HG02973 (cell line): ENCODE results near the gene AGPAT3.

Source experiments
- ATAC-seq: cut with Tn5 transposase; IDR thresholded peaks from one replicate; pipeline ENCODE4 v1.9.1; 2021; ENCODE audit warnings: moderate library complexity; ENCODE audit not compliant: unreplicated experiment

The AGPAT3 gene

GRCh38 chr21:43971992-43972255 is 106.9 kb downstream of the AGPAT3 start:
- no peak for ATAC-seq

GRCh38 chr21:43972850-43973633 is 108.0 kb downstream of the AGPAT3 start:
- no peak for ATAC-seq

GRCh38 chr21:43973634-43973955 is 108.6 kb downstream of the AGPAT3 start:
- ATAC-seq: no peak

DNA sequence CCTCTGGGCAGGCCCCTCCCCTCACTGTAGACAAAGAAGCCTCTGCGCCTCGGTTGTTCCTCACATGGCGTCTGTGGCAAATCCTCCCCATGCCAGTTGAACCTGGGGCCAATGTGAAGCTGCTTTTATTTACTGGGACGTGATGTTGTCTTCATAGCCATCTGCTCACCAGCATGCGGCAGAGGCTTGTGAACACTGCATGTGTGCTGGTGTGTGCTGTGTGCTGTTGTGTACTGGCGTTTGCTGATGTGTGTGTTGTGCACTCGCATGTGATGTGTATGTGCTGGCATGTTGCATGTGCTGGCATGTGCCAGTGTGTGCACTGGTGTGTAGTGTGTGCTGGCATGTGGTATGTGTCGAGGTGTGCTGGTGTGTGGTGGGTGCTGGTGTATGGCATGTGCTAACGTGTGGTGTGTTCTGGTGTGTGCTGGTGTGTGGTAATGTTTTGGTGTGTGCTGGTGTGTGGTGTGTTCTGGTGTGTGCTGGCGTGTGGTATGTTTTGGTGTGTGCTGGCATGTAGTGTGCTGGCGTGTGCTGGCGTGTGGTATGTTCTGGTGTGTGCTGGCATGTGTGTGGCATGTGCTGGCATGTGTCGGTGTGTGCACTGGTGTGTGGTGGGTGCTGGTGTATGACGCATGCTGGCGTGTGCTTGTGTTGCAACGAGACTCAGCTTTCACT is 109.9 kb downstream of the AGPAT3 start:
- no peak for ATAC-seq

DNA sequence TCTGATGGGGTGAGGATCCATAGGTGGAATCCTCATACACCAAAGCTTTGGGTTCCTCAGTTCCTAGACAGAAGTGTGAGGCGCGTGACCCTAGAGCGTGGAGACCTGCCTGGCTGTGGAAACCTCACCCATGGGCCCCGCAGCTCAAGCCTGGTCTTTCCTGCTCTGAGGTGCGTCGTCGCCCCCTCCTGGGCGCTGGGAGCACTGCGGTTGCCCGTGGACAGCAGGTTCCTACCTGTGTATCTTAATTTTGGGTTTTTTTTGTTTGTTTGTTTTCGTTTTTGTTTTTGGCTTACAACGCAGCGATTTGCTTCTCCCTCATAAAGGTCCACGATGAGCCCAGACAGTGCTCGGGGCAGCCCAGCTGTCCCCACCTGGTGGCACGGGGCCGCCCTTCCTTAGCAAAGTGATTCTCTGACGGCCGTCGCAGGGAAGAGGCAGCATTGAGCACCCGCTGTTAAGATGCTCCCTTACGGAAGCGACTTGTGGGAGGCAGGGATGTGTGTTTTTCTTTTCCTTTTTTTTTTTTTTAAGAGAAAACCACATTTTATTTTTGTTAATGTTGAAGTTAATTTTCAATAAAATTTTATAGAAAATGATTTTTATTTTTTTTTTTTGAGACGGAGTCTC is 110.6 kb downstream of the AGPAT3 start:
- no peak for ATAC-seq

GRCh38 chr21:43976661-43977060 is 111.6 kb downstream of the AGPAT3 start:
- no peak for ATAC-seq

- ATAC-seq: no peak
These were observed 113.0 kb downstream of the AGPAT3 start for GRCh38 chr21:43978060-43978459.

DNA sequence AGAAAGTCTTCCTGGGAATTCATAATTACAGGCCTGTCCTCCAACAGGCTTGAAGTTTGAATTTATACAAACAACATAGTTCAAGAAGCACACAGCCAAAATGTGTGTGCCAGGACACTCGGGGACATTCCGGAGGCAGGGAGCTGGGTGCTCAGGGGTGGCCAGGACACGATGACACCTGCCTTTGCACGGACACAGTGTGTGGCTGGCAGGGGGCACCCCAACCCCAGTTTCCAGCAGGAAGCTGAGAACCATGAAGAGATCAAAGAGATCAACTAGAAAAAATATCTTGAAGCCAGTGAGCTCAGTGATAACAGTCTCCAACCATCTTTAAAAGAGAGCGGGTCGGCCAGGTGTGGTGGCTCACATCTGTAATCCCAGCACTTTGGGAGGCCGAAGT is 114.6 kb downstream of the AGPAT3 start:
- no peak for ATAC-seq

DNA sequence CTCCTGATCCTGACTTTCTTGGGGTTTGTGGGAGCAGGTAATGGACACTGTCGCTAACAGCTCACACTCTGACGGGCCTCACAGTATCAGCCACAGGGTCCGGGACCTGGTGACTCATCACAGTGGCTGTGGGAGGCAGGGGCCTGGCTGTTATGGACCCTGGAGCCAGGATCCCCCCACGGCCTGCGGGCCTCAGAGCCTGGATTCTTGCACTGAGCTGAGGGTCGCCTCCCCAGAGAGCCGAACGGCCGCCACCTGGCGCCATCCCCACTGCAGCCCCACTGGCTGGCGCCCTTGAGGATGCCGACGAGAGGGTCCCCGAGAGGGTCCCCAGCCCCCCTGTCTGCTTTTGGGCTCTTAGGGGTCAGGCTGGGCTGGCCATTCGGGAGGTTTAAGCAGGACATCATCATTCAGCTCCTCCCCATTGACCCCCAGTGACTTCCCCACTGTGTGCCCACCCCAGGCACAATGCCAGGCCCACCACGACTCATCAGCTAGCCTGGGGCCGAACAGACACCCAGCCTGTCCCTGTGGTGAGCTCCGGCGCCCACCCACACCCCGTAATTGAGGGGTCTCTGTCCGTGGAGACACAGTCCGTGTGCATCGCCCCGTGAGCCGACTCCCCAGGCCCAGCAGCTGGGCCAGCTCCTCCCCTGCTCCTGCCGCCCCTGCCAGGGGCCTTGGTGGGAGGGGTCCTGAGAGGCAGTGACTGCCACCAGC is 116.3 kb downstream of the AGPAT3 start:
- no peak for ATAC-seq

- no peak for ATAC-seq
These were observed 116.8 kb downstream of the AGPAT3 start for GRCh38 chr21:43981871-43982210.

DNA sequence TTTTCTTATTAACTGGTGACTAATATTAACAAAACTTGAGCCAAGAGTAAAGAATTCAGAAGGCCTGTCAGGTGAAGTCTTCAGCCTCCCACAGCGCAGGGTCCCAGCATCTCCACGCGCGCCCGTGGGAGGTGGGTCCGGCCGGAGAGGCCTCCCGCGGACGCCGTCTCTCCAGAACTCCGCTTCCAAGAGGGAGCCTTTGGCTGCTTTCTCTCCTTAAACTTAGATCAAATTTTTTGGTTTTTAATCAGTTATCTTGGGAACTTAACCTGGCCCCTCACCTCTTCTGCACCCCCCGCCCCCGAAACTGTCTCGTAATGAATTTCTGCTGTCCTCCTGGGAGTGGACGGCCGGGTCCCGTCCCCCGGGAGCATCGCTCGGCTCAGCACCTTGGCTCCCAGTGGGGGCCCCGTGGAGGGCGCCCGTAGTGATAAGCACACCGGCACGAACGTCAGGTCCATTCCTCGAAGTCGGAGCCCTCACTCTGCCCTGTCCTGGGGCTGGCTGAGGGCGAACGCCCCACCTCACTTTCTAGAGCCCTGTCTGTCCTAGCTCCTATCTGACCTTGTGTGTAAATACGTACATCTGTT is 117.6 kb downstream of the AGPAT3 start:
- ATAC-seq: no peak

DNA sequence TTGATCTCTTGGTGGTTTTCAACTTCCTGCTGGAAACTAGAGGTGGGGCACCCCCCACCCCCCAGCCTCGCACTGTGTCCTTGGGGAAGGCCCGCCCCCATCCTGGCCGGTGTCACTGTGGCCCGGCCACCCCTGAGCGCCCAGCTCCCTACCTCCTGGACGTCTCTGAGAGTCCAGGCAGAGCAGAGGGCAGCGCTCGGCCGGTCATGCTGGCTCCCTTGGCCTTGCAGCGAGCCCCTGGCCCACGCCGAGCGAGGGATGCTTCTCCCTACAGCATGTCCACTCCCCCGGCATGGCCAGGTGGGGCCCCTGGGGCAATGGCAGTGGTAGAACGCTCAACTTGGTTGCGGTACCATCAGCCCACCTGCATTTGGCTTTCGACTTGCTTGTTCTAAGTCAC is 118.4 kb downstream of the AGPAT3 start:
- no peak for ATAC-seq

DNA sequence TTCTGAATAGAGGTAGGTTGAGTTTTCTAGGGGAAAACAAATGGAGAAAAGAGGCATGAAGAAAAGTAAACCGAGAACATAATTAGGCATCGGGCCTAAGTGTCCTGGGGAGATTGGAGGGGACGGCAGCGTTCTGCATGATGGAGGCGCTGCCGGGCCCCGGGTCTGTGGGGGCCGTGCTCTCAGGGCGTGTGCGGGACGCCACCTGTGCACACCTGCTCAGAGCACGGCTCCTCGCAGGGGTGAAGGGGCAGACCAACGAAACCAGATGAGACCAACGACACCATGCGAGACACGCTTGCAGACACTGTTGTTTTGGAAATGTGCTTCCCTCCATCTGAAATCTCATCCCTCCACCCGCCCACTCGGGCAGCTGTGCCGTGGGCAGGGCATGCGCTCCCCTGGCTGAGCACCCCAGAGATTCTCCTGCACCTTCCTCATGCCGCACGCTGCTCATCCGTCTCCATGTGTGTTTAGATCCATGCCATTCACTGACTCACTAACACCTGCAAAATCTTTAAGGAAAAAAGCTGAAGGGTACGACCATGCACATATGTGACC is 118.9 kb downstream of the AGPAT3 start:
- ATAC-seq: no peak

DNA sequence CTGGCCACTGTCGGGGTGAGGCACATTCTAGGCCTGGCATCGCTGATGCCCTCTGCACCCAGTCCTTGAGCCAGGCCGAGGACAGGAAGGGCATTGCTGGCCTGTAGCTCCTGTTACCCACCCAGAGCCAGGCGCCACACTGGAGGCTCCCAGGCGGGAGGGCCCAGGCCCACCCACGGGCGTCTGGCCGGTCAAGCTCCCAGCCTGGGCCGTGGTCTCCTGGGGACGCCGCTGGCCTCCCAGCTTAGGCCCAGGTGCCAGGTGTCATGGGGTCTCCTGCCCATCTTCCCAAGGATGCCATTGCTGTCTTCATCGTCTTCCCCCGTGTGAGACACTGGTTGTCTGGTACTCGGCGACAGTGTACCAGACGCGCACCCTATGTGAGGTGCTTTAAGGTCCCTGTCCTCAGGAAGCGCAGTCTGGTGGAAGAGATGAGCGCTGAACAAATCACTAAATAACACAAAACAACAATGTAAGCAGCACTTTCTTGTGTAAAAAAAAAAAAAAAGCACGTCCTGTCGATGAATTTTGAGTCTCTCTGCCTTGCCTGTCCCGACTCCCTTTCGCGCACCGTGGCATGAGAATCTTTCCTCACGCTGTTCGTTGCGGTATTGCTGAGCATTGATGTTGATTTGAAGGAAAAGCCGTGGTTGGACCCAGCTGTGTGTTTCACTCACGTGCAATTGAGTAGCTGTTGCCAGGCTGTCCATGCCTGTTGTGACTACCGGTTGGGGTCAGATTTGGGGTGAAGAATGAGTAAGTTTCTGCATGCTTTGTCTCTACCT is 120.1 kb downstream of the AGPAT3 start:
- no peak for ATAC-seq

DNA sequence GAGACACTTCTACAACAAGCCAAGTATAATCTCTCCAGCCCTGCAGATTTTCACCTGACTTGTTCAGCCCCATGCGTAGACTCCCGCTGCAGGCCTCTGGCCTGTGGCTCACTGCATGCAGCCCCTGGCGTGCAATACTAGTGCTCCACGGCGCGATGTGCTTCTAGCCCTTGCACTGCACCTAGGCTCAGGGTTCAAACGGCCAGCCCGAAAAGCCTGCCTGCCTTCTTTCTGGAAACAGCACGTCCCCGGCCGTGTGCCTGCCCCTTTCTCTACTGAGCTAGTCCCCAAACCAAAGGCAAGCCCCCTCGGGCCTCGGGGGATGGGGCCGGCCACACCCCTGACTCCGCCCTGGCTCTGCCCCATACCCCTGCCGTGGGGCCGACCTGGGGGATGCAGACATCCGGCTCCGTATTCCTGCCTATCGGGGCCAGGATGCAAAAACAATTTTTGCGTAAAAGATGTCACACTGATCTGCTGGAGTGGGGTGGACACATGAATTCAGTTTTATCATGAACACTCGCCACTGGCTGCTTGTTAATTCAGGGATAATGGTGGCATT is 120.7 kb downstream of the AGPAT3 start:
- no peak for ATAC-seq

- no peak for ATAC-seq
These were observed 121.8 kb downstream of the AGPAT3 start for GRCh38 chr21:43986544-43987451.

GRCh38 chr21:43987509-43987908 is 122.5 kb downstream of the AGPAT3 start:
- ATAC-seq: no peak

DNA sequence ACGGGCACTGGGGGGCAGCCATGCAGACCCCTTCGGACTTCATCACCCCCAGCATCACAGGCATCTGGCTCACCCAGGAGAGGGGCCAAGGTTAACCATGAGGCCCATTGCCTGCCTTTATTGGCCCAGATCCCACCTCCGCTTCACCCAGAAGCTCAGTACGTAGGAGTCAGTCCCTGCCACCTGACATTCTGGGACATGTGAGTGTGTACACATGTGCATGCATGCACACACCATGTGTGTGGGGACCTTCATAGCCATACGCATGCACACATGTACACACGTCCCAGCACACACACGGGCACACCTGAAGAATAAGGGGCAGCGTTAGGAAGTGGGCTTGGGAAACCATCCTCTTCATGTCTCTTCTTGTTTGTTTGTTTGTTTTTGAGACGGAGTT is 123.0 kb downstream of the AGPAT3 start:
- no peak for ATAC-seq
